Measurements from ENCODE around the gene MCOLN3. TPM values are rescaled to one million over a fixed set of nuclear protein-coding genes. Genes with fewer than 3 reads are reported as not detected.

The MCOLN3 gene
- total RNA-seq, 1 experiment from 2014 or later, result 2.4 TPM

DNA sequence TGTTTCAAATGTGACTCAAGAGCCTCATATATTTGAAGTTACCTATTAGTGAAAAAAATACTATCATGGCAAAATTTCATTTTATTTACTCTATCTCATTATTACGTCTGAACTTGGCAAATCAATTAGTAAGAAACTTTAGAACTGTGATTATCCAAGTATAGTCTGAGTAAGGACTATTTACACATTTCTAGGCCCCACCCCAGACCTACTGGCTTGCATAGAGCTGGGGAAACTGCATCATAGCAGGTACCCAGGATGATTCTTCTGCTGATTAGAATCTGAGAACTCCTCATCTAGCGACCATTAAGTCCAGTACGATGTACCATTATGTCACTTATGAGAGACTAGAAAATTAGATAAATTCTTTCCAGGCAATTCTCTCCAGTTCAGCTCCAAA is 20.1 kb downstream of the MCOLN3 start:
- POLR2A ChIA-PET (ENCODE audit: unreplicated experiment), result no interaction called here
- Histone ChIP-seq H3K27me3 (ENCODE audit: low read length) (no peaks in the 10 kb centered on the region), H3K79me2 (ENCODE audit: low read length) (no peaks in the 10 kb centered on the region), H3K9ac (ENCODE audit: low read length) (no peak overlapping the region), H2AFZ (ENCODE audit: low read length) (no peak overlapping the region), H3K9me3 (ENCODE audit: low read length) (no peaks in the 10 kb centered on the region), H3K27ac (ENCODE audit: low read length) (no peak overlapping the region), H4K20me1 (ENCODE audit: low read length) (no peaks in the 10 kb centered on the region), H3K4me3 (ENCODE audit: low read length) (no peak overlapping the region), H3K36me3 (ENCODE audit: low read depth, low read length) (no peaks in the 10 kb centered on the region), H3K9me2 (replicated peaks; ENCODE audit: low read length) (no peaks in the 10 kb centered on the region), H3K4me2 (ENCODE audit: low read length) (no peak overlapping the region), H3F3A (ENCODE audit: low read length, unreplicated experiment) (no peaks in the 10 kb centered on the region), H3K4me1 (ENCODE audit: insufficient read depth, low read length) (no peaks in the 10 kb centered on the region)
- TF ChIP-seq EZH2phosphoT487 (IDR thresholded peaks at IDR 0.05; ENCODE audit: borderline replicate concordance, low read length) (no peak), EZH2 (IDR thresholded peaks at IDR 0.05; ENCODE audit: low read length, unreplicated experiment) (no peak)
- TF ChIP-seq, protein P1, sequence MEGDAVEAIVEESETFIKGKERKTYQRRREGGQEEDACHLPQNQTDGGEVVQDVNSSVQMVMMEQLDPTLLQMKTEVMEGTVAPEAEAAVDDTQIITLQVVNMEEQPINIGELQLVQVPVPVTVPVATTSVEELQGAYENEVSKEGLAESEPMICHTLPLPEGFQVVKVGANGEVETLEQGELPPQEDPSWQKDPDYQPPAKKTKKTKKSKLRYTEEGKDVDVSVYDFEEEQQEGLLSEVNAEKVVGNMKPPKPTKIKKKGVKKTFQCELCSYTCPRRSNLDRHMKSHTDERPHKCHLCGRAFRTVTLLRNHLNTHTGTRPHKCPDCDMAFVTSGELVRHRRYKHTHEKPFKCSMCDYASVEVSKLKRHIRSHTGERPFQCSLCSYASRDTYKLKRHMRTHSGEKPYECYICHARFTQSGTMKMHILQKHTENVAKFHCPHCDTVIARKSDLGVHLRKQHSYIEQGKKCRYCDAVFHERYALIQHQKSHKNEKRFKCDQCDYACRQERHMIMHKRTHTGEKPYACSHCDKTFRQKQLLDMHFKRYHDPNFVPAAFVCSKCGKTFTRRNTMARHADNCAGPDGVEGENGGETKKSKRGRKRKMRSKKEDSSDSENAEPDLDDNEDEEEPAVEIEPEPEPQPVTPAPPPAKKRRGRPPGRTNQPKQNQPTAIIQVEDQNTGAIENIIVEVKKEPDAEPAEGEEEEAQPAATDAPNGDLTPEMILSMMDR (conservative IDR thresholded peaks at IDR 0.05; ENCODE audit: low read depth, low read length), result no peak
- CTCF ChIA-PET, result interaction anchor here (0.6 to 1.3 kb wide), 3 partner anchors 50 to 83 kb away, joined by 3 to 40 read pairs (median 4); no protein-coding TSS in a partner anchor
- no TSS peak for BruUV-seq (replicated peaks)
- ATAC-seq (no peak), DNase-seq (no peak)
- intact Hi-C loops (cut with micrococcal nuclease), result no loop called here

DNA sequence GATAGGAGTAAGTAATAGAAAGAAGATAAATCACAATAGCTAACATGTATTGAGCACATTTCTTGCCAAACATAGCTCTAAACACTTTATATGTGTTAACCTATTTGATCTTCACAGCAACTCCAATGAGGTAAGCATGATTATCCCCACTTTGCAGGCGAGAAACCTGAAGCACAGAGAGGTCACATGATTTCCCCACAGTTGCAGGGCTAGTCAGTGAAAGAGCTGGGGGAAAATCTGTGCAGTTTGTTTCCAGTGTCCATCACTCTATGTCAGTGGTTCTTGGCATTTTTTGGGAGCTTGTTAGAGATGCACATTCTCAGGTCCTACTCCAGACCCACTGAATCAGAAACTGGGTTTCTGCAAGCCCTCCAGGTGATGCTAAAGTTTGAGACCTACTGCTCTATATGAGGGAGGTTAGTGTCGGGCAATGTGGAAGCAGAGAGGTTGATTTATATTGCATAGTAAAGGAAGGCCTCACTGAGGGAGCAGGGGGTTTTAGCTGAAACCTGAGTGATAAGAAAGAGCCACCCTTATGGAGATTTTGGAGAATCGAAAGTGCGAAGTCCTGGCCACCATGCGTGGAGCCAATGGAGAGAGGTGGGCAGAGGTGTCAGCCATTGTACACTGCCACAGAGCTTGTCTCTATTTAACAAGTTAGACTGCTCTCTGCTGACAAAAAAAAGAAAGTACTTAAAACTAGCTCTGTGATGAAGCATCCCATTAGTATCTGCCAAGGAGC is 20.9 kb downstream of the MCOLN3 start:
- H3K27ac ChIP-seq (ENCODE audit: low read length), result no peak overlapping the region
- no peak overlapping the region for H3K4me3 ChIP-seq (ENCODE audit: low read length)
- POLR2A ChIA-PET (ENCODE audit: unreplicated experiment), result no interaction called here
- H2AFZ ChIP-seq (ENCODE audit: low read length), result no peak overlapping the region
- H3K4me1 ChIP-seq (ENCODE audit: insufficient read depth, low read length), result no peaks in the 10 kb centered on the region
- H3K79me2 ChIP-seq (ENCODE audit: low read length), result no peaks in the 10 kb centered on the region
- H3K9me3 ChIP-seq (ENCODE audit: low read length), result no peaks in the 10 kb centered on the region
- H3K9me2 ChIP-seq (replicated peaks; ENCODE audit: low read length), result no peaks in the 10 kb centered on the region
- DNase-seq (peak; percentile 21), ATAC-seq (peak; percentile 81)
- H3K4me2 ChIP-seq (ENCODE audit: low read length), result no peak overlapping the region
- H3K36me3 ChIP-seq (ENCODE audit: low read depth, low read length), result no peaks in the 10 kb centered on the region
- CTCF ChIA-PET, result interaction anchor here (0.6 to 1.3 kb wide), 3 partner anchors 50 to 83 kb away, joined by 3 to 40 read pairs (median 4); no protein-coding TSS in a partner anchor
- TF ChIP-seq EZH2phosphoT487 (IDR thresholded peaks at IDR 0.05; ENCODE audit: borderline replicate concordance, low read length) (no peak), EZH2 (IDR thresholded peaks at IDR 0.05; ENCODE audit: low read length, unreplicated experiment) (no peak)
- TF ChIP-seq, protein P1 (conservative IDR thresholded peaks at IDR 0.05; ENCODE audit: low read depth, low read length), result peak; percentile 41; the same call in 1 of the 2 replicates
- H3K9ac ChIP-seq (ENCODE audit: low read length), result no peak overlapping the region
- BruUV-seq (replicated peaks), result no TSS peak
- intact Hi-C loops (cut with micrococcal nuclease), result loop anchor here (1.0 kb wide), 1 partner anchor 82 kb away; no protein-coding TSS in a partner anchor
- no peaks in the 10 kb centered on the region for H3F3A ChIP-seq (ENCODE audit: low read length, unreplicated experiment)
- H3K27me3 ChIP-seq (ENCODE audit: low read length), result no peaks in the 10 kb centered on the region
- H4K20me1 ChIP-seq (ENCODE audit: low read length), result no peaks in the 10 kb centered on the region

DNA sequence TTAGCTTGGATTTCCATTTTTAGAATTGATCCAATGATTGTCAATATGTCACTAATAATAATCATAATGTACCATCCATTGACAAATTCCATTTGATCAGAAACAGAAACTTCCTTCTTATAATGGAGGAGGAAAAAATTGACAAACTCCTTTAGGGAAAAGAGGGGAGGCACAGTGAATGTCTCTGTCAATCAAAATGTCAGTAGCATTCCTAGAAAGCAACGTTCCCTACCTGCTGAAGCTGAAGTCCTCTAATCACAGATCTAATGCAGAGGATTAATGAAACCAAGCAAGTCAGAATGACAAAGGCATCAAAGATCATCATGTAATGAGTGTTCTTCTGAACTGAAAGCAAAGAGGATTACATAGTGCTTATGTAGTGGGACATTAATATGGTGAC is 22.4 kb downstream of the MCOLN3 start:
- Histone ChIP-seq H4K20me1 (ENCODE audit: low read length) (no peaks in the 10 kb centered on the region), H3K36me3 (ENCODE audit: low read depth, low read length) (no peaks in the 10 kb centered on the region), H3K27ac (ENCODE audit: low read length) (no peak overlapping the region), H3K9ac (ENCODE audit: low read length) (no peak overlapping the region), H3K9me3 (ENCODE audit: low read length) (no peaks in the 10 kb centered on the region), H3F3A (ENCODE audit: low read length, unreplicated experiment) (no peaks in the 10 kb centered on the region), H3K27me3 (ENCODE audit: low read length) (no peaks in the 10 kb centered on the region), H3K79me2 (ENCODE audit: low read length) (no peaks in the 10 kb centered on the region), H2AFZ (ENCODE audit: low read length) (no peak overlapping the region), H3K9me2 (replicated peaks; ENCODE audit: low read length) (no peaks in the 10 kb centered on the region), H3K4me1 (ENCODE audit: insufficient read depth, low read length) (no peaks in the 10 kb centered on the region), H3K4me2 (ENCODE audit: low read length) (no peak overlapping the region), H3K4me3 (ENCODE audit: low read length) (no peak overlapping the region)
- ChIA-PET CTCF (no interaction called here), POLR2A (ENCODE audit: unreplicated experiment) (no interaction called here)
- DNase-seq (no peak), ATAC-seq (no peak)
- TF ChIP-seq EZH2phosphoT487 (IDR thresholded peaks at IDR 0.05; ENCODE audit: borderline replicate concordance, low read length) (no peak), EZH2 (IDR thresholded peaks at IDR 0.05; ENCODE audit: low read length, unreplicated experiment) (no peak)
- TF ChIP-seq, protein P1 (conservative IDR thresholded peaks at IDR 0.05; ENCODE audit: low read depth, low read length), result no peak
- intact Hi-C loops (cut with micrococcal nuclease), result no loop called here
- BruUV-seq (replicated peaks), result no TSS peak

Measured in PC-3 (cell line).